ENCODE data around the gene CCDC68.

DNA sequence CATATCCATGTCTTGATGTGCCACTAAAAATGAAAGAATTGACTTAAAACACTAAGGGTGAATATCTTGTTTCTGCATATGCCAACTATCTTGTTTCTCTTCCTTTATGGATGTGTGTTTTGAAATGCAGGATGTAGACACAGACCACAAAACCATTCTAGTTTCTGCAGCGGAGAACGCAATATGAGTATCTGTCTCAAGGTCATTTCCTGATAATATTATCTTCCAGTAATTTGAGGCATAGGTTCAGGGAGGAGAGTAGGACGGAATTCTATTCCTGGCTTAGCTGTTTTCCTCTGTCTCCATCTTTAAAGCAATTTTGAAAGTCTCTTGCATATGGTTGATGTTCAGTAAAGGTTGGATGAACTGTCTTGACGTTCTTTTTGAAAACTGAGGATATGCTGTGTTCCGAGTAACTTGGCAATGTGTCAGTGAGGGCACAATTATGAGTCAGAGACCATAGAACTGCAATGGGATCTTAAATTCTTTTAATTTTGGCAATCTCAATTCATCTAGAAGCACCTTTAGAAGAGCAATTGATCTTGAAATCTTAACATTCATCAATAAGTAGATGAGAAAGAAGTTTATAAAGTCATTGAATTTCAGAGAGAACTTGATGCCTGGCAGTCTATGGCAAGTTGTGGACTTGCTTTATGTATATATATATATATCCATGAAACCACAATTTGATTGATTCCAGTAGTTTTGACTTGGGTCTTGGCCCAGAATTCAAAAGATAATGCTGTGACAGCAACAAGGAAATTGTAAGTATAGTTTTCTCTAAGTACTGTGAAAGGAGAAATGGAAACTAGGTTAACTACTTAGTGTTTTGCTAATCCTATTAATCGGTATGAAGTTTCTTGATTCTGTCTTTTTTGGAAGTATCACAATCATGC, 106.2 kb downstream of the CCDC68 start:
- TF ChIP-seq, protein P1, sequence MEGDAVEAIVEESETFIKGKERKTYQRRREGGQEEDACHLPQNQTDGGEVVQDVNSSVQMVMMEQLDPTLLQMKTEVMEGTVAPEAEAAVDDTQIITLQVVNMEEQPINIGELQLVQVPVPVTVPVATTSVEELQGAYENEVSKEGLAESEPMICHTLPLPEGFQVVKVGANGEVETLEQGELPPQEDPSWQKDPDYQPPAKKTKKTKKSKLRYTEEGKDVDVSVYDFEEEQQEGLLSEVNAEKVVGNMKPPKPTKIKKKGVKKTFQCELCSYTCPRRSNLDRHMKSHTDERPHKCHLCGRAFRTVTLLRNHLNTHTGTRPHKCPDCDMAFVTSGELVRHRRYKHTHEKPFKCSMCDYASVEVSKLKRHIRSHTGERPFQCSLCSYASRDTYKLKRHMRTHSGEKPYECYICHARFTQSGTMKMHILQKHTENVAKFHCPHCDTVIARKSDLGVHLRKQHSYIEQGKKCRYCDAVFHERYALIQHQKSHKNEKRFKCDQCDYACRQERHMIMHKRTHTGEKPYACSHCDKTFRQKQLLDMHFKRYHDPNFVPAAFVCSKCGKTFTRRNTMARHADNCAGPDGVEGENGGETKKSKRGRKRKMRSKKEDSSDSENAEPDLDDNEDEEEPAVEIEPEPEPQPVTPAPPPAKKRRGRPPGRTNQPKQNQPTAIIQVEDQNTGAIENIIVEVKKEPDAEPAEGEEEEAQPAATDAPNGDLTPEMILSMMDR (IDR thresholded peaks at IDR 0.05) = no peak
- TF ChIP-seq POLR2A (IDR thresholded peaks at IDR 0.05) = no peak
